HG03565 (cell line): ENCODE results near the gene HES7.
"Not testable (repeated sequence)": the region's sequence is repeated elsewhere in the genome, so short reads cannot be mapped to it uniquely, and the experiment has no call there.

ENCODE experiments used
- ATAC-seq: cut with Tn5 transposase; IDR thresholded peaks from one replicate; pipeline ENCODE4 v1.9.1; 2021; ENCODE audit warnings: mild to moderate bottlenecking, moderate library complexity; ENCODE audit not compliant: unreplicated experiment

HES7 gene

DNA sequence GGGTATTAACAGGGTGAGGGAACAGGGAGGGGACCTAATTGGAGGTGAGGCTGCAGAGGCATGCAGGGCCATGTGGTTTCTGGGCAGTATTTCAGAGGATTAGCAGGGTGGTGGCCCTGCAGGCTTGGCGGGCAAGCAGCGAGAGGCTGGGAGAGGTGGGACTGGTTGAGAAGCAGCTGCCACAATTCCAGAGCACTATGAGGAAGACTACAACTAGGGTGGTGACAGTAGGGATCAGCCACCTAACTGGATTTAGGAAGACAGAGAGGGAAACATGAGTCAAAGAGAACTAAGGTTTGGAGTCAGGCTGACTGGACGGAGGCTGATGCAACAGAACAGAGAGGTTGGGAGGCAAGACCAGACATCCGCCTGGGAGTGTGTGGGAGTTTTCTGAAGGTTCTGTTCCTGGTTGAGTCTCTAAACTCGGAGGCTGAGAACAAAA lies 17.9 kb downstream of the HES7 start:
- no peak for ATAC-seq

DNA sequence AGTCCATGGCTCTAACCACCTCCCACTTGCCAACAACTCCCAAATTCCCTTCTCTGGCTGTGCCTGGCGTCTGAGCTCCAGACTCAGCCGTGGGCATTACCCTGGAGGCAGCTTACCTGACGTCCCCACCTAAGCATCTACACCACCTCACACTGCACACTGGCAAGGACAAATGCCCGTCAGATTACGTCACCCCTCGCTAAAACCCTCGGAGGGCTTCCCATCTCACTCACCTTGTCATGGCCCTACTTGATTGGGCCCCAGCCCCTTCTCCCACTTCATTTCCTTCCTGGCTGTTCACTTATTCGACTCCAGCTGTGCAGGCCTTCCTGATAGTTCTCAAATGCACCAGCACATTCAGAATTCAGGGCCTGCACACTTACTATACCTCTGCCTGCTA lies 19.0 kb downstream of the HES7 start:
- no peak for ATAC-seq

DNA sequence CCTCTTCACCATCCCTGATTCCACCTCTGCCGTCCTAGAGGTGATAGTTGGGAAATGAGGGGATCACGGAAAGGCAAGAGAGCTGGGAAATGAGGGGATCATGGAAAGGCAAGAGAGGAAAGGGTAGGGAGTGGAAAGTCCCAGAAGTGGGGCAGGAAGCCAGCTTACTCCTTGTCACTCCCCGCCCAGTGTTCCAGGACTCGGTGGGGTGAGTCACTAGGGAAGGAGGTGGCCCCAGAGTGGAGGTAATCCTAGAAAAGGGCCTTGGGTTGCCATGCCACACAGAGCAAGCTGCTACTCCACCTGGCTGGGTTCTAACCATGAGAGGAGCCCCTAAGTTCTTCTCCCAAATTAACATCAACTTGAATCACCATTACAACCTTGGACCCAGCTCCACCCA lies 20.4 kb downstream of the HES7 start:
- ATAC-seq: no peak

DNA sequence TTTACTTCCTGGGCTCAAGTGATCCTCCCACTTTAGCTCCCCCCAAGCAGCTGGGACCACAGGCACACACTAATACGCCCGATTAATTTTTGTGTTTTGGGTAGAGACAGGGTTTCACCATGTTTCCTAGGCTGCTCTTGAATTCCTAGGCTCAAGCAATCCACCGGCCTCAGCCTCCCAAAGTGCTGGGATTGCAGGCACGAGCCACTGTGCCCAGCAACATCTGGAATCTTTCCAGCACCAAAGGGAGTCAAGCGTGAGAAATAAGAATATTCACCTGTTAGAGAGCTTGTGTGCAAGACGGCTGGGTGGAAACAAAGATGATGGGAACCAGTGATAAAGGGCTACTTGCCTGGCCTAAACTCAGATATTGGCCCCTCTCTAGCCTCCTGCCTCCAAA lies 22.2 kb downstream of the HES7 start:
- ATAC-seq: no peak

DNA sequence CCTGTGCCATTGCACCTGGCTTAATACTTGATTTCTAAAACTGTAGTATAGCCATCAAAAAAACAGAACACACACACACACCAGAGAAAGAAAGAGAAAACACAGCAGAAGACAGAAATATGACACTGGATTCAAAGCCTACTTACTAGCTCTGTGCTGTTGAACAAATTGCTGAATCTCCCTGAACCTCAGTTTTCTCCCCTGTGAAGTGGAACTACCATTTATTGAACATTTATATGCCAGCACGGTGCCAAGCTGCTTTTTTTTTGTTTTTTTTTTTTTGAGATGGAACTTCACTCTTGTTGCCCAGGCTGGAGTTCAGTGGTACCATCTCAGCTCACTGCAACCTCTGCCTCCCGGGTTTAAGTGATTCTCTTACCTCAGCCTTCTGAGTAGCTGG lies 23.1 kb downstream of the HES7 start:
- ATAC-seq: no peak

DNA sequence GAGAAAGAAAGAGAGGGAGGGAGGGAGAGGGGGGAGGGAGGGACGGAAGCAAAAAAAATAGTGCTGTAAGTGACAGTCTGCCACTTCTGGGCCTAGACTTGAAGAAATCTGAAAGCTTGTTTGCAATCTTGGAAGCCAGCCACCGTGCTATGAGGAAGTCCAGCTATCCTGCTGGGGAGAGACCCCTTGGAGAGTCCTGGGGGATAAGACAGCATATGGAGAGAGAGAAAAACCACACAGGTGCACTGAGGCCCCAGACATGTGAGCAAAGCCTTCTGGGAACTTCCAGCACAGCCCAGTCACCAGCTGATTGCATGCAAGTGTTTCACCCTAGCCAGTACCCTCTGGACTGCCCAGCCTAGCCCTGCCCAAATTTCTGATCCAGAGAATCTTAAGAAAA lies 23.8 kb downstream of the HES7 start:
- ATAC-seq: no peak

DNA sequence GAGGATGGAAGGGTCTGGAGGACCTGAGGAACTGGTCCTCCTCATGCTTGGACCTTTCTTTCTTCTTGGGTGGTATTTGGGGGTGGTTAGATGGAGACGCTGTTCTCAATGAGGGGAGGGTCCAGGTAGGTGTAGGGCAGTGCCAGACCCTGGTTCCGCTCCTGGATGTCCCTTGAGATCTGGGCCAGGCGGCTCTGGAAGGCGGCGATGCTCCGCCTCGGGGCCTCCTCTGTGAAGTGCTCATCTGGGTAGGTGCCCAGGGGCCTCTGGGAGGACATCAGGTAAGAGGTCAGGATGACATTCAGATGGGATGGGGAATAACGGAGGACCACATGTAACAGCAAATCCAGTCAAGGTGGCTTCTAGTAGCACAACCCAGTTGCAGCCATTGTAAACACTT lies 27.4 kb downstream of the HES7 start:
- no peak for ATAC-seq

DNA sequence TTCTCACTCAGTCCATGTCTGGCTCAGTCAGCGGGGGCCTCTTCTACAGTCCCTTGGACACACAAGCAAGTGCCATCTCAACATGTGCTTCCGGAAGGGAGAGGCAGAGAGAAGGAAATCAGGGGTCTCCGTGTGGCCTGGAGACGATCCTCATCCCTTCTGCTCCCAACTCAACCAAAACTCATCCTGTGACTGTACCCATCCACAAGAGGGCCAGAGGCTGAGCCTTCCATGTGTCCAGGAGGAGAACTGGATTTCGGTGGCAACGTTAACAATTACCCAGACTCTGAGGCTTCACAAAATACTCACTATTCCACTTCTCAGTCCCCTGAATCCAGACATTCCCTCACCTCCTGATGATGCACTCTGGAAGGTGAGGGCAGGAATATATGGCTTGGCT lies 28.5 kb downstream of the HES7 start:
- ATAC-seq: no peak

DNA sequence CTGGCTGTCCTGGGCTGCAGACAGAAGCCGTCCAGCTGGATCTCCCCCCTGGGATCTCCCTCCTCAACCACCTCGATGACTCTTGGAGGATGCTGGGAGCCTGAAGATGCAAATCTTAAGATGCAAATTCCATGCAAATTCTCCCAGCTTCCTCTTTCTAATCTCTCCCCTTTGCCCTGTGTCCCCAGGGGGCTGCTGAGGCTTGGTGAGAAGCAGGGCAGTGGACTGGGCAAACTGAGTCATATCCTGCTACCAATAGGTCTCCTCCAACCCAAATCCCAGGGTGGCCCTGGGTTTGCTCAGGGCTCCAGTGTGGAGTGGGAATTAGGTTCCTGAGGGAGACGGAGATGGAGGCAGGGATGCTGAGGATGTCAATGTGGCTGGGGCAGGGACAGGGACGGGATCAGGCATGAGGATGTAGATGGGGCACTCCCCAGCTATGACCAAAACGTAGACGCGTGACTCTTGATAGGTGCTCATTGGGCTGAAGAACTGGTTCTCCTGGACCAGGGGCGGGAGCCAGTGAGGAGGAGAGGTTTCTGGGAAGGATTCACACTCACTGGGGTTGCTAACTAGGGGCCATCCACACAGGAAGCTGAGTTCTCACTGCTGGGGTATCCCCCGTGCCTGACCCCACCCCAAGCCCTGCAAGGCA lies 32.7 kb downstream of the HES7 start:
- ATAC-seq: no peak

DNA sequence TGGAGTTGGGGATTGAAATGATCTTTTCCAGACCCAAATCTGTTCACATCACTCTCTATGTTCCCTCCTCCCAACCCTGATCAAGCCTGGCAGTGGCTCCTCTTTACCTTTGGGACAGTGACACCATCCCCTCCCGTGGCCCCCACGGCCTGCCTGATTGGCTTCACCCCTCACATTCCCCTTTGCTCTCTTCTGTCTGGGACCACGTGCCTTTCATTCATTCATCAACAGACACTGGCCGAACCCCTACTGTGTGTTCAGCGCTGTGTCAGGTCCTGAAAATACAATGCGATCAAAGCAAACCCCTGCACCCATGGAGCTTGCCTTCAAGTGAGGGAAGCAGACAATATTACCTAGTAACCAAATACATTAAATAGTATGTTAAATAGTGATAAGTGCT lies 34.2 kb downstream of the HES7 start:
- no peak for ATAC-seq

DNA sequence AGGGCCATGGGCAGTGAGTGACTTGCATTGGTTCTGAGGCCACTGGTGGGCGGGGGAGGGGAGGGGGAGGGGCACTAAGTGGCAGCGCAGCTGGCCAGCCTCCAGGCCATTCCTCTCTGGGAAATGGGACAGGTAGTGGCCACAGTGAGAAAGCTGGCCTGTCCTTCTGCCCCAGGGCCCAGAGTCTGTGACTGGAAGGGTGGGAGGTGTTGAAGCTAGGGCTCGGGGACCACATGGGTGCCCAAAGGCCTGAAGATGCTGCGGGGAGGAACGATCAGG lies 36.0 kb downstream of the HES7 start:
- no peak for ATAC-seq

DNA sequence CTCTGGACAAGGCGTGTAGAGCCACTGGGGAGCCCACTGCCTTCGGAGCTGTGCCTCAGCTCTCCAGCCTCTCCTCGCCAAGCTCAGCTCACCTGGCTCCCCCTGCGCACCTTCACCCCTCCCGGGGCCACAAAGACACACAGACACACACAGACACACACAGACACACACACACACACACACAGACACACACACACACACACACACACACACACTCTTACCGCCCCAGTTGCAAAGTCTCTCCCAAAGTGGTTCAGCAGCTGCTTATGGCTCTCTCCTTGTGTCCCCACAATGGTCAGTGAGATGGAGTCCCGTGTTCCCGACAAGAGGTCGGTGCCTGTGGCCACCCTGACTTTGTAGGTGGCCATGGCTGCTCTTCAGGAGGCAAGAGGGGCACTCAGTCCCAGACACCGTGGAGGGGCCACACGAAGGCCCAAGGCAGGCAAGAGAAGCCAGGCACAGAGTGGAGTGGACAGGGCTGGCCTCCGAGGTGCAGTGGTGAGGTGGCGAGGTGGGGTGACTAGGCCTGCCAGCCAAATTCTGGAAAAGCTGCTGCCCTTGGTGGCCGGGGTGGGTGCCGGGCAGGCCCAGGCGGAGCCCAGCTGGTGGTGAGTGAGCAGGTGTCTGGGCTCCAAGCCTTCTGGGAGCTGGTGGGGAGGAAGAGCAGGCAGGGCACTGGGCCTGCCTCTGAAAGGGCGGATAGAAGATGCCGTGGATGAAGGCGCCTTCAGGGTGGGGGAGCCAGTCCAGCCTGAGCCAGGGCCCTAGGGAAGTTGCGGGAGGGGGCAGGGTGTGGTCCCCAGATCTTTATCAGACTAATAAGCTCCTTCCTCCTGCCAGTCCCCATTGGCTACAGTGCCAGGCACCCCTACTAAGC lies 36.6 kb downstream of the HES7 start, which contains the start of gene ALOX12B:
ALOX12B (minus strand) TSS at position 642 of the 877 bp plus-strand sequence; CDS start at position 368, 274 bp downstream.
- ATAC-seq: no peak

DNA sequence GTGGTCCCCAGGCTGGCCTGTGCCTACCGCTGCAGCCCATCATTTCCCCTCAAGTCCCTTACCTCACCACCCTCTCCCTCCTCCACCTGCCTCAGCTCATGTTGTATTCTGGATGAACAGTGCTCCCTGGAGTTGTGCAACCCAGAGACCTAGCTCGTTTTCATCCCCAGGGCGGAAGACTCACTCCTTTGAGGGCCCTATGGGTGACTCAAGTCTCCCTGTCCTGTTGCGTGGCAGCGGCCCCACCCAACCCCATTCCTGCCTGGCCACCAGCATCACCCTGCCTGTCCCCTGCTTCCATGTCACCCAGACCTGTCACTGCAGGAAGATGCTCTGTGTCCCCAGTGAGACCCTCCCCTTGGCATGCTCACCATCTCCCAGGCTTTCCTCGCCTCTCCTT lies 39.7 kb downstream of the HES7 start:
- no peak for ATAC-seq

DNA sequence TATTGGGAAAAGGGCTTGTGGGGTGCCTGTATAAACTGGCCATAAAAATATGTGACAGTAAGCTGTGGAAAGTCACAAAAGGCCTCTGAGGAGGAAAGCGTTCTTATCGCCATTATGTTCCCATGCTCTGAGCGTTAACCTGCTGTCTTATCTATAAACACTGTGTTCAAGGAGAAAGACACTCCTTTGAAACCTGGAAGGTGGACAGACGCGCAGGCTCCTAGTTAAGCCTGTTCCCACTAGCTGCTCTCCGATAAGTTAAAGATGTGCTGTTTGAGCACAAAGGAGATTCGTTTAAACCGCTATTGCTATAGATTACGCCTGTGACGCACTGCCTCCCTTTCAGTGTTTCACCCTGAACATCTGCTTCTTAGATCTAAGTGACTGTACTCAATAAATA lies 41.6 kb downstream of the HES7 start:
- ATAC-seq: no peak

DNA sequence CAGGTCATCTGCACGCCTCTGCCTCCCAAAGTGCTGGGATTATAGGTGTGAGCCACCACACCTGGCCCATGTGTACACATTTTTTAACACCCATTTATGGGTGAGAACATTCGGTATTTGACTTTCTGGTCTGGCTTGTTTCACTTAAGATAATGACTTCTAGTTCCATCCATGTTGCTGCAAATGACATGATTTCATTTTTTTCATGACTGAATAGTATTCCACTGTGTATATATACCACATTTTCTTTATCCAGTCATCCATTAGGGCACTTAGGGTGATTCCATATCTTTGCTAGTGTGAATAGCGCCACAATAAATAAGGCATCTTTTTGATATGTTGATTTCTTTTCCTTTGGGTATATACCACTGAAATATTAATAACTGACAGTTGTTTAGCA lies 42.0 kb downstream of the HES7 start:
- no peak for ATAC-seq

DNA sequence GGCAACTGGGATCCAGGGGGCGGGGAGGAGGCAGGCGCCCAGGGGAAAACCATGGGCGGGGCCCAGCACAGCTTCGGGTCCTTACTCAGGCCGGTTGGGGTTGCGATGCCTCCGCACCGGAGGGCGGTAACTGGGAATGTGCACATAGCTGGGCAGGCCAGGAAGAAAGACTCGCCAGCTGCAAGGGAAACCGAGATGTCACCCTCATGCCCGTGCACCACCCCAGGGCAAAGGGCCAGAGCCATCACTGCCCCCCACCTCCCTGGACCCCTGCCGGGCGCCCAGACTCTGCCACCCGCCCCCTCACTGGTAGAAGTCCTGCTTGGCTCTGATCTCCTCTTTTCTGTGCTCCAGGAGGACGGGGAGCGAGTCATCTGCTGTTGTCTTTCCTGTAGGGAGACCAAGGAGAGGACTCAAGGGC lies 43.1 kb downstream of the HES7 start:
- no peak for ATAC-seq

DNA sequence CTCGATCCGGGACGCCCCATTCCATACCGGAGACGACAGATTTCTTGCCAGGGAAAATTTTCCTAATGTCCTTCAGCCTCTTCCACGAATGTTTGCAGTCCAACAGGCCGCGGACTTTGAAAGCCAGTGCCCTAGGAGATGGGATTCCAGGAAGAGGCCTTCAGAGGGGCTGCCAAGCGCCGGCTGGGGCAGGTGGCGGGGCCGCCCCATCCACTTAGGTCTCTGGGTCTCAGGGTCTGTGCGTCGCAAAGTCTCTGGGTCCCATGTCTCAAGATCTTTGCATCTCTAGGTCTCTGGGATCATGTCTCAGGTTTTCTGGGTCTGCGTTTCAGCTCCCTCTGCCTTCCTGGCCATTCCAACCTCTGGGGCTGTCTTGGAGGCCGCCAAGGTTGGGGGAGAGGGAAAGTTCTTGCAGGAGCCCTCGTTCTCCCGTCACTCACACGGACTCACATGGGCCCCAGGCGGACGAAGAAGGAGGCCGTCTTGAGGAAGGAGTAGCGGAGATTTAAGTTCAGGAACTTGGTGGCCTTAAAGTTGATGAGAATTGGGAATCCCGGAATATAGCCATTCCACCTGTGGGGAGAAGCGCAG lies 43.6 kb downstream of the HES7 start:
- no peak for ATAC-seq

DNA sequence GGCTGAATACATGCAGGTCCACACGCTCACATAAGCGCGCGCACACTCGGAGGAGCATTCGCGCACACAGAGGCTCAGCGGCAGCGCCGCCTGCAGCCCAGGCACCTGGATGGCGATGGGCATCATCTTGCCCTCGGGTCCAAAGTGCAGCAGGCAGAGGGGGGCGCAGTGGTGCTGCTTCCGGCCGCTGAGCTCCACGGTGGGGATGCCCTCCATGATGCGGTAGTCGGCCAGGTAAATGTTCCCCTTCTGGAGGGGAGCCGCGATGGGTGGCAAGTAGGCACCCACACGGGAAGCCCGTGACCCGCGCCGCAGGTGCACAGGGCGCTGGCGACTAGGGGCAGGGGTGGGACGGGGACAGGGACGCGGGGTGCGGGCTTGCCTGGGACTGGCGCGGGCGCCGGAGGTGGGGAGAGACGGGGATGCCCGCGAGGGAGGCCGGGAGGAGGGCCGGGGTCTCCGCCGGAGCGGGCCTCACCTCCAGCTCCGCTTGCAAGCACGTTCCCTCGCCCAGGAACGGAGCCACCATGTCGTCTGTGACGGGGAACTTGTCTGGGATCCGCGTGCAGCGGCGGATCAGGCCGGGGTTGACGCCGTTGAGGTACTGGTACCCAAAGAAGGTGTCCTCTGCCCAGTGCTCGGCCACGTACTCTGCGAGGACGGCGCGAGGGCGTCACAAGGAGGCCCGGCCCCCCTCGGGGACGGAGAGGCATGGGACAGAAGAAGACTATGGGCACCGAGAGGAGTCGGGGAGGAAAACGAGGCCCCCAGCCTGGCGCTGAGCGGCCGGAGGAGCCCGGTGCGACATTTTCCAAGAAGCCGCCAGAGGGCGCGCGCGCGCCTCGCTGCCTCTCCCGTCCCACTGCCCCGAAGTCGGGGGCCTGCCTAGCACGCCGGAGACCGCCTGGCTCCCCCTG lies 44.4 kb downstream of the HES7 start:
- no peak for ATAC-seq

DNA sequence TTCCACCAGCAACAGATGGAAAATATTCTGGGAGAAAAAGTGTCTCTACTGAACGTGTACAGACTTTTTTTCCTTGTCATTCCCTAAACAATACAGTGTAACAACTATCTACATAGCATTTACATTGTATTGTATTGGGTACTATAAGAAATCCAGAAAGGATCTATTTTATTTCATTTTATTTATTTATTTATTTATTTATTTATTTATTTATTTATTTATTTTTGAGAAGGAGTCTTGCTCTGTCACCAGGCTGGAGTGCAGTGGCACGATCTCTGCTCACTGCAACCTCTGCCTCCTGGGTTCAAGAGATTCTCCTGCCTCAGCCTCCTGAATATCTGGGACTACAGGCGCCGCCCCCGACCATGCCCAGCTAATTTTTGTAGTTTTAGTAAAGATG lies 46.0 kb downstream of the HES7 start:
- not testable (repeated sequence) for ATAC-seq

DNA sequence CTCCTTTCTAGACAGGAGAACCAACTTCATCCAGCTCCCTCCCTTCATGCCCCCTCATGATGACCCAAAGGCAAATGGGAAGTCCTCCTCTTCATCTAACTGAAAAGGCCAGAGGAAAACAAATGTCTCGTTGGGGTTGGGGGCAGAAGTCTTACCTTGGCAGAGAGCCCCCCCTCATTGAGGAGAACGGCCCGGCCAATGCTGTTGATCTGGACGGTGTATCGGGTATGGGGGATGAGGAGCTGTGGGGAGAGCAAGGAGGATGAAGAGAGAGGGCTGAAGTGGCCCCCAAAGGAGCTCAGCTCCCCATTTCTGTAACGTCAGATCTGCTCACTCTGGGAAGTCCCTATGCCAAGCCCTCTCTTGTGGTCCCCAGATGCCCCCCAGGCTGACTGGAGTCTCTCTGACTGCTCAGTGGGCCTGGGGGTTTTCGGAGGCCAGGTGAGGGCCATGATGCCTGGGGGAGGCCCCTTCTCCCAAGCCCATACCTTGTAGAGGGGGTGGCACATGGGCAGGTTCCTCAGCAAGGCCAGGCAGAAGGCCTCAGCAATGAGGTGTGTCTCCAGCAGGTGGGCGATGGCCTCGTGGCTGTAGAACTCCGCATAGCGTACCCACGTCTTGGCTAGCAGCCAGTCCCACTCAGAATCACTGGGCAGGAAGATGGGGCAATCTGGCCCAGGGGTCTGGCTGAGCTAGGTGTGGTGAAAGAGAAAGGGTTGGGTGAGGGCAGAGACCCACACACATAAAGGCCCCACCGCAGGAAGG lies 47.2 kb downstream of the HES7 start:
- ATAC-seq: no peak
